Lower leg skin (tissue), 3 donors: ENCODE measurements around the gene OR6C75.
"Not testable (repeated sequence)": the region's sequence is repeated elsewhere in the genome, so short reads cannot be mapped to it uniquely, and the experiment has no call there.

Experiments used
- POLR2A ChIP-seq, 2 donors: fragments of 450-650 bp; IDR thresholded peaks; one replicate each; pipeline ENCODE4 v1.6.1; 2016 to 2017; ENCODE audit warnings: antibody characterized with exemption in 2 of 2, mild to moderate bottlenecking in 1 of 2, moderate library complexity in 1 of 2
- TF ChIP-seq, protein P1 (sequence below), 3 donors: fragments of 450-650 bp; IDR thresholded peaks; one replicate each; pipeline ENCODE4 v1.5.1; 2016; ENCODE audit warnings: antibody characterized with exemption in 3 of 3, mild to moderate bottlenecking in 3 of 3, moderate library complexity in 2 of 3

- TF ChIP-seq, protein P1, sequence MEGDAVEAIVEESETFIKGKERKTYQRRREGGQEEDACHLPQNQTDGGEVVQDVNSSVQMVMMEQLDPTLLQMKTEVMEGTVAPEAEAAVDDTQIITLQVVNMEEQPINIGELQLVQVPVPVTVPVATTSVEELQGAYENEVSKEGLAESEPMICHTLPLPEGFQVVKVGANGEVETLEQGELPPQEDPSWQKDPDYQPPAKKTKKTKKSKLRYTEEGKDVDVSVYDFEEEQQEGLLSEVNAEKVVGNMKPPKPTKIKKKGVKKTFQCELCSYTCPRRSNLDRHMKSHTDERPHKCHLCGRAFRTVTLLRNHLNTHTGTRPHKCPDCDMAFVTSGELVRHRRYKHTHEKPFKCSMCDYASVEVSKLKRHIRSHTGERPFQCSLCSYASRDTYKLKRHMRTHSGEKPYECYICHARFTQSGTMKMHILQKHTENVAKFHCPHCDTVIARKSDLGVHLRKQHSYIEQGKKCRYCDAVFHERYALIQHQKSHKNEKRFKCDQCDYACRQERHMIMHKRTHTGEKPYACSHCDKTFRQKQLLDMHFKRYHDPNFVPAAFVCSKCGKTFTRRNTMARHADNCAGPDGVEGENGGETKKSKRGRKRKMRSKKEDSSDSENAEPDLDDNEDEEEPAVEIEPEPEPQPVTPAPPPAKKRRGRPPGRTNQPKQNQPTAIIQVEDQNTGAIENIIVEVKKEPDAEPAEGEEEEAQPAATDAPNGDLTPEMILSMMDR (IDR thresholded peaks at IDR 0.05): not testable (repeated sequence)
- TF ChIP-seq POLR2A (IDR thresholded peaks at IDR 0.05): not testable (repeated sequence)
Observed at GRCh38 chr12:55409133-55409532, 46.4 kb downstream of the OR6C75 start.
